ENCODE data around the gene CEMIP.
"Not testable (repeated sequence)": the region's sequence is repeated elsewhere in the genome, so short reads cannot be mapped to it uniquely, and the experiment has no call there.

Gene CEMIP

DNA sequence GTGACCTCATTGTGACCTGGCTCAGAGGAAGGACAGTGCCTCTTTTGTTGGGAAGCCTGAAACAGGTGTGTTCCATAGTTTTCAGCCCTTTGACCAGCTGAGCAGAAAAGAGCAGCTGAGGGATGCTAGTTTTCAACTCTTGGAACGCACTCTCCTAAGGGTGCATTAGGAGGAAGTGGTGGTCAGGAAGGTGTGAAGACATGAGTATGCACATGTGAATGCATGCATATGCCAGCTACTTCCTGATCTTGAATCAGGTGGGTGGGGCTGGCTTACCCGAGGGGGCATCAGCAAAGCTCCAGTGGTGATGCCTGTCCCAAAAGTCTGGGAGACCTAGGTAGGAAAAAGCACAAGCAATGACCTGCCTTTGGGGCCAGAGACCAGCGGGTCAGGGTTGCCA, 23.3 kb upstream of the CEMIP start:
- Histone ChIP-seq H3K4me3 (replicated peaks; ENCODE audit: insufficient read depth, low read length) (no peak overlapping the region), H3K27me3 (ENCODE audit: insufficient read depth, poor library complexity, severe bottlenecking) (no peaks in the 10 kb centered on the region), H3K27ac (replicated peaks) (no peak overlapping the region)
- no peak for TF ChIP-seq POLR2AphosphoS5 (IDR thresholded peaks at IDR 0.05; ENCODE audit: low read depth)
- TF ChIP-seq SPI1 (IDR thresholded peaks at IDR 0.05; ENCODE audit: borderline replicate concordance, low read depth), result 0 out of 2 replicates have a peak, but pooled peaks have one; percentile 19
- no peak for DNase-seq (ENCODE audit: low read depth in 1 of 2, low spot score in 1 of 2)

- no peak overlapping the region for H3K27ac ChIP-seq (replicated peaks)
- no peak overlapping the region for H3K4me3 ChIP-seq (replicated peaks; ENCODE audit: insufficient read depth, low read length)
- no peaks in the 10 kb centered on the region for H3K27me3 ChIP-seq (ENCODE audit: insufficient read depth, poor library complexity, severe bottlenecking)
- TF ChIP-seq SPI1 (IDR thresholded peaks at IDR 0.05; ENCODE audit: borderline replicate concordance, low read depth) (no peak), REST (IDR thresholded peaks at IDR 0.05; ENCODE audit: insufficient replicate concordance, low read depth) (no peak), POLR2AphosphoS5 (IDR thresholded peaks at IDR 0.05; ENCODE audit: low read depth) (no peak), GABPA (IDR thresholded peaks at IDR 0.05; ENCODE audit: low read depth) (no peak)
- TF ChIP-seq, protein P1, sequence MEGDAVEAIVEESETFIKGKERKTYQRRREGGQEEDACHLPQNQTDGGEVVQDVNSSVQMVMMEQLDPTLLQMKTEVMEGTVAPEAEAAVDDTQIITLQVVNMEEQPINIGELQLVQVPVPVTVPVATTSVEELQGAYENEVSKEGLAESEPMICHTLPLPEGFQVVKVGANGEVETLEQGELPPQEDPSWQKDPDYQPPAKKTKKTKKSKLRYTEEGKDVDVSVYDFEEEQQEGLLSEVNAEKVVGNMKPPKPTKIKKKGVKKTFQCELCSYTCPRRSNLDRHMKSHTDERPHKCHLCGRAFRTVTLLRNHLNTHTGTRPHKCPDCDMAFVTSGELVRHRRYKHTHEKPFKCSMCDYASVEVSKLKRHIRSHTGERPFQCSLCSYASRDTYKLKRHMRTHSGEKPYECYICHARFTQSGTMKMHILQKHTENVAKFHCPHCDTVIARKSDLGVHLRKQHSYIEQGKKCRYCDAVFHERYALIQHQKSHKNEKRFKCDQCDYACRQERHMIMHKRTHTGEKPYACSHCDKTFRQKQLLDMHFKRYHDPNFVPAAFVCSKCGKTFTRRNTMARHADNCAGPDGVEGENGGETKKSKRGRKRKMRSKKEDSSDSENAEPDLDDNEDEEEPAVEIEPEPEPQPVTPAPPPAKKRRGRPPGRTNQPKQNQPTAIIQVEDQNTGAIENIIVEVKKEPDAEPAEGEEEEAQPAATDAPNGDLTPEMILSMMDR (IDR thresholded peaks at IDR 0.05; ENCODE audit: insufficient read depth, low read length), result no peak
- DNase-seq (ENCODE audit: low read depth in 1 of 2, low spot score in 1 of 2), result no peak
These were observed 20.9 kb upstream of the CEMIP start for GRCh38 chr15:80758130-80758745.

DNA sequence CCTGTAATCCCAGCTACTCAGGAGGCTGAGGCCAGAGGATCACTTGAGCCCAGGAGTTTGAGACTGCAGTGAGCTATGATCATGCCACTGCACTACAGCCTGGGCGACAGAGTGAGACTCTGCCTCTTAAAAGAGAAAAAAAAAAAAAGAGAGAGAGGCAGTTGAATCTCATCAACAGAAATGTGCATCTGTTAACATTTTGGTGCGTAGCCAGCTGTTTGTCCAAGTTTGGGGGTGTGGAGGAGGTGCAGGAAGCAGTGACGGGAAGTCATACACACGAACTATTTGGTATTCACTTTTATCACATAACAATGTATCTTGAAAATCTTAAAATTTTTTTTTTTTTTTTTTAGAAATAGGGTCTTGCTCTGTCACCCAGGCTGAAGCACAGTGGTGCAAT, 18.2 kb upstream of the CEMIP start:
- TF ChIP-seq, protein P1 (IDR thresholded peaks at IDR 0.05; ENCODE audit: insufficient read depth, low read length), result no peak
- TF ChIP-seq REST (IDR thresholded peaks at IDR 0.05; ENCODE audit: insufficient replicate concordance, low read depth), result no peak
- no peak for TF ChIP-seq SPI1 (IDR thresholded peaks at IDR 0.05; ENCODE audit: borderline replicate concordance, low read depth)
- TF ChIP-seq POLR2AphosphoS5 (IDR thresholded peaks at IDR 0.05; ENCODE audit: low read depth), result no peak
- Histone ChIP-seq H3K4me3 (replicated peaks; ENCODE audit: insufficient read depth, low read length) (no peak overlapping the region), H3K27me3 (ENCODE audit: insufficient read depth, poor library complexity, severe bottlenecking) (no peaks in the 10 kb centered on the region), H3K27ac (replicated peaks) (no peak overlapping the region)
- no peak for DNase-seq (ENCODE audit: low read depth in 1 of 2, low spot score in 1 of 2)

- no peak for TF ChIP-seq REST (IDR thresholded peaks at IDR 0.05; ENCODE audit: insufficient replicate concordance, low read depth)
- TF ChIP-seq, protein P1 (IDR thresholded peaks at IDR 0.05; ENCODE audit: insufficient read depth, low read length), result no peak
- TF ChIP-seq POLR2AphosphoS5 (IDR thresholded peaks at IDR 0.05; ENCODE audit: low read depth), result no peak
- no peak for TF ChIP-seq GABPA (IDR thresholded peaks at IDR 0.05; ENCODE audit: low read depth)
- no peak for TF ChIP-seq SPI1 (IDR thresholded peaks at IDR 0.05; ENCODE audit: borderline replicate concordance, low read depth)
- no peak overlapping the region for H3K27ac ChIP-seq (replicated peaks)
- no peak overlapping the region for H3K4me3 ChIP-seq (replicated peaks; ENCODE audit: insufficient read depth, low read length)
- no peak for DNase-seq (ENCODE audit: low read depth in 1 of 2, low spot score in 1 of 2)
- no peaks in the 10 kb centered on the region for H3K27me3 ChIP-seq (ENCODE audit: insufficient read depth, poor library complexity, severe bottlenecking)
These were observed 17.4 kb upstream of the CEMIP start for GRCh38 chr15:80761754-80762153.

DNA sequence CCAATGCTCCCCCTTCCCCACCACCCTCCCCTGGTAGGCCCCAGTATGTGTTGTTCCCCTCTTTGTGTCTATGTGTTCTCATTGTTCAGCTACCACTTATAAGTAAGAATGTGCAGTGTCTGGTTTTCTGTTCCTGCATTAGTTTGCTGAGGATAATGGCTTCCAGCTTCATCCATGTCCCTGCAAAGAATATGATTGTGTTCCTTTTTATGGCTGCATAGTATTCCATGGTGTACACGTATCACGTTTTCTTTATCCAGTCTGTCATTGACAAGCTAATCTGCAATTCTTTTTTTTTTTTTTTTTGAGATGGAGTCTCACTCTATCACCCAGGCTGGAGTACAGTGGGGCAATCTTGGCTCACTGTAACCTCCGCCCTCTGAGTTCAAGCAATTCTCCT, 15.9 kb upstream of the CEMIP start:
- not testable (repeated sequence) for DNase-seq (ENCODE audit: low read depth in 1 of 2, low spot score in 1 of 2); H3K27me3 ChIP-seq (ENCODE audit: insufficient read depth, poor library complexity, severe bottlenecking); H3K4me3 ChIP-seq (replicated peaks; ENCODE audit: insufficient read depth, low read length); H3K27ac ChIP-seq (replicated peaks)

Data from HL-60 (cell line).